GM12878 (cell line): Measurements from ENCODE around the gene LY6G6D. TPM values are rescaled to one million over a fixed set of nuclear protein-coding genes. Genes with fewer than 3 reads are reported as not detected.

Experiments
- ATAC-seq: fragments of 200-7000 bp; cut with Tn5 transposase; 3 replicates; pipeline ENCODE4 v1.9.1; 2020; ENCODE audit warnings: mild to moderate bottlenecking, moderate library complexity
- BruUV-seq: library from RNA; stranded (reverse); fragments of 400-500 nt; replicated peaks from 2 replicates; lab custom pipeline; 2021; lab: Mats Ljungman, UMichigan
- CTCF ChIA-PET: fragments of 300-600 bp; sonication (Branson Sonifier 250); formaldehyde crosslinking; extraction: SDS; loops from one replicate; lab custom pipeline; 2021; ENCODE audit warnings: inconsistent platforms; lab: Yijun Ruan, JAX
- POLR2A ChIA-PET: fragments of 350-600 bp; formaldehyde crosslinking; extraction: SDS; loops from one replicate; lab custom pipeline; 2021; ENCODE audit warnings: inconsistent platforms; lab: Charles Lee
- RAD21 ChIA-PET: fragments of 300-600 bp; sonication (Branson Sonifier 250); formaldehyde crosslinking; loops from one replicate; lab custom pipeline; 2023; ENCODE audit warnings: antibody characterized with exemption; ENCODE audit not compliant: unreplicated experiment; lab: Charles Lee
- SMC1A ChIA-PET: fragments of 300-600 bp; sonication (Branson Sonifier 250); formaldehyde crosslinking; loops from one replicate; lab custom pipeline; 2023; ENCODE audit not compliant: unreplicated experiment, uncharacterized antibody; lab: Charles Lee
- DNase-seq: peaks from one replicate; pipeline ENCODE4 v3.0.0-alpha.2; 2011; ENCODE audit warnings: low read depth, low spot score
- FAIRE-seq: peaks from 3 replicates; lab custom pipeline; 2011; peaks lifted over from hg19 to GRCh38; lab: Jason Lieb, UNC
- H2AFZ ChIP-seq: 2 replicates; pipeline ENCODE4 v1.6.0; 2011; ENCODE audit warnings: low read depth, low read length, control low read depth; ENCODE audit not compliant: control insufficient read depth
- H3K27ac ChIP-seq: 2 replicates; pipeline ENCODE4 v1.5.1; 2011; ENCODE audit warnings: control low read depth; ENCODE audit not compliant: control insufficient read depth, insufficient read depth
- H3K27me3 ChIP-seq, 2 experiments: replicated peaks in 1 of 2; 2 replicates each; pipeline versions ENCODE4 v1.6.0 to v1.6.1; 2011; ENCODE audit warnings: low read length in 1 of 2; ENCODE audit not compliant: control insufficient read depth in 2 of 2, insufficient read depth in 2 of 2
- H3K36me3 ChIP-seq, 2 experiments: 2 replicates each; pipeline ENCODE4 v1.5.1; 2011; ENCODE audit warnings: low read length in 1 of 2; ENCODE audit not compliant: control insufficient read depth in 2 of 2, insufficient read depth in 2 of 2
- H3K4me1 ChIP-seq: 2 replicates; pipeline ENCODE4 v1.6.1; 2011; ENCODE audit warnings: mild to moderate bottlenecking, low read length, moderate library complexity, mixed read lengths; ENCODE audit not compliant: control insufficient read depth, insufficient read depth
- H3K4me2 ChIP-seq: 2 replicates; pipeline ENCODE4 v1.6.0; 2011; ENCODE audit warnings: control low read depth; ENCODE audit not compliant: control insufficient read depth, insufficient read depth
- H3K4me3 ChIP-seq: fragments of 200-600 bp; sonication (generic); 2 replicates; pipeline ENCODE4 v1.5.1; 2016
- H3K79me2 ChIP-seq: 2 replicates; pipeline ENCODE4 v1.6.0; 2011; ENCODE audit warnings: low read length; ENCODE audit not compliant: control insufficient read depth, insufficient read depth
- H3K9ac ChIP-seq: 2 replicates; pipeline ENCODE4 v1.8.0; 2011; ENCODE audit warnings: low read length, control low read depth, mixed read lengths; ENCODE audit not compliant: control insufficient read depth, insufficient read depth
- H3K9me3 ChIP-seq: replicated peaks from 3 replicates; pipeline ENCODE4 v1.5.1; 2011; ENCODE audit warnings: mild to moderate bottlenecking, low read length; ENCODE audit not compliant: control insufficient read depth, insufficient read depth
- H4K20me1 ChIP-seq: 2 replicates; pipeline ENCODE4 v1.6.0; 2011; ENCODE audit not compliant: control insufficient read depth, insufficient read depth
- ASH2L ChIP-seq: fragments of 300-600, 200-600 bp; sonication (generic); IDR thresholded peaks from 2 replicates; pipeline ENCODE4 v1.6.1; 2017; ENCODE audit warnings: low read depth, mild to moderate bottlenecking, borderline replicate concordance
- BMI1 ChIP-seq: fragments of 450-650 bp; IDR thresholded peaks from 2 replicates; pipeline ENCODE4 v1.6.1; 2016; ENCODE audit warnings: mild to moderate bottlenecking, moderate library complexity, borderline replicate concordance
- KLF5 ChIP-seq: fragments of 450-650 bp; IDR thresholded peaks from 2 replicates; pipeline ENCODE4 v1.6.1; 2014; ENCODE audit warnings: mild to moderate bottlenecking; ENCODE audit not compliant: partially characterized antibody
- LARP7 ChIP-seq: fragments of 450-650 bp; IDR thresholded peaks from 2 replicates; pipeline ENCODE4 v1.6.1; 2017; ENCODE audit warnings: mild to moderate bottlenecking
- NBN ChIP-seq: fragments of 450-650 bp; IDR thresholded peaks from 2 replicates; pipeline ENCODE4 v1.6.1; 2016
- POU2F2 ChIP-seq: IDR thresholded peaks from 3 replicates; pipeline ENCODE4 v1.6.1; 2011; ENCODE audit warnings: low read depth, mild to moderate bottlenecking, low read length, borderline replicate concordance
- SIN3A ChIP-seq: IDR thresholded peaks from 2 replicates; pipeline ENCODE4 v1.6.1; 2012; ENCODE audit warnings: low read depth, low read length, improper control_type of control experiment
- WGBS: methylation state at CpG from one replicate; pipeline ENCODE4 v1.1.6; 2016; ENCODE audit warnings: low lambda C conversion rate; ENCODE audit not compliant: insufficient replicate concordance, insufficient coverage; ENCODE audit errors: missing lambda C conversion rate; 5-methylcytosine and 5-hydroxymethylcytosine counted together
- in situ Hi-C: fragments of 300-500 bp; cut with MboI; formaldehyde crosslinking; loops from 9 replicates; pipeline ENCODE4 v1.14.3; 2018; ENCODE audit warnings: mixed read lengths
- intact Hi-C: fragments of 100-400 bp; cut with micrococcal nuclease; formaldehyde crosslinking; loops from one replicate; pipeline ENCODE4 v1.14.2; 2022; ENCODE audit not compliant: unreplicated experiment
- polyA plus RNA-seq, 11 experiments: library from polyadenylated mRNA; depleted of rRNA in 4 of 11; unstranded in 6 of 11; stranded (reverse) in 5 of 11; fragments of >200 nt; fragmentation: Nextera tagmentation in 4 of 11; fragmentation: Illumina TruSeq in 1 of 11; extraction: Ambion mirVana in 4 of 11; extraction: Trizol in 1 of 11; gene quantifications; 1 replicate in 1 of 11; 2 replicates in 10 of 11; pipeline versions ENCODE4 v1.2.1 to v1.2.3, GENCODE V29; 2011 to 2016; ENCODE audit warnings: inconsistent platforms in 2 of 11, missing spikeins in 2 of 11, low read depth in 1 of 11
- total RNA-seq, 4 experiments: library from RNA; depleted of rRNA in 3 of 4; stranded (reverse); fragments of >200 nt in 3 of 4; fragmentation: Illumina TruSeq in 1 of 4; extraction: Trizol in 1 of 4; gene quantifications; 2 replicates each; pipeline versions ENCODE4 v1.2.1 to v1.2.3, GENCODE V29; 2013 to 2021

The LY6G6D gene
- total and polyA plus RNA-seq, 10 of the 15 experiments (the other 5 are each of a cell fraction or from before 2014, with no cell fraction given), result not detected

DNA sequence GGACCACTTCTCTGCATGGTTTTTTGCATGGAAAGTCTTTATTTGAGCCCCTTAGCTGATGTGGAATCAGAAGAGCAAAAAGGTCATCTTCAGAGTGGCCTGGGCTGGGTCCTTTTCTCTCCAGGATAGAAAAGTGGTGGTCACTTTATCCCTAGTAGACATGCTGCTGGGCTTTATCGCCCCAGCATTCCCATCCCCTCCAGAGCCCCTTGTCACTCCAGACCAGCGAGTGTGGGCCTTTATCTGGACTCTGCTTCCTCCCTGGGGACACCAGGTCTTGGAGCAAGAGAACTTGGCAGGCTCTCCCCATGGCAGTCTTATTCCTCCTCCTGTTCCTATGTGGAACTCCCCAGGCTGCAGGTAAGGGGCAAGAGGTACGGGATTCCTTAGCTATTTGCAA, 8.5 kb upstream of the LY6G6D start, which contains the start of gene LY6G6F:
LY6G6F (plus strand) TSS at position 268 of the 400 bp plus-strand sequence; CDS start at position 309, 41 bp downstream.
- Histone ChIP-seq H3K79me2 (peaks cover 11% of the 10 kb centered on the region), H4K20me1 (no peaks in the 10 kb centered on the region), H3K4me1 (peaks cover 5% of the 10 kb centered on the region; the same call in 1 of the 2 replicates), H3K27me3 (no peaks in the 10 kb centered on the region; a peak in 1 of 4 replicates), H2AFZ (no peak within 1 kb of the TSS), H3K9me3 (no peaks in the 10 kb centered on the region), H3K4me2 (no peak within 1 kb of the TSS), H3K9ac (no peak within 1 kb of the TSS), H3K36me3 (no peaks in the 10 kb centered on the region), H3K4me3 (no peak within 1 kb of the TSS), H3K27ac (no peak within 1 kb of the TSS)
- ChIA-PET RAD21 (interaction anchor here (0.6 kb wide), 1 partner anchor 223 kb away, joined by 3 read pairs; no protein-coding TSS in a partner anchor), CTCF (interaction anchor here (0.9 to 1.1 kb wide), 2 partner anchors 13 to 63 kb away, joined by 3 to 5 read pairs; no protein-coding TSS in a partner anchor), SMC1A (interaction anchor here (0.6 to 0.7 kb wide), 2 partner anchors 13 to 18 kb away, joined by 3 read pairs; no protein-coding TSS in a partner anchor), POLR2A (interaction anchor here (0.5 to 1.2 kb wide), 2 partner anchors 25 to 87 kb away, joined by 3 read pairs; no protein-coding TSS in a partner anchor)
- intact Hi-C loops, result no loop called here
- in situ Hi-C loops, result no loop called here
- FAIRE-seq (no peak), DNase-seq (no peak), ATAC-seq (no peak)
- 45% methylated on average over 3 of the region's 3 CpGs for WGBS
- no TSS peak for BruUV-seq
- TF ChIP-seq NBN, result no peak
- no peak for TF ChIP-seq KLF5
- no peak for TF ChIP-seq BMI1
- no peak for TF ChIP-seq POU2F2
- TF ChIP-seq SIN3A, result no peak
- TF ChIP-seq ASH2L, result no peak

DNA sequence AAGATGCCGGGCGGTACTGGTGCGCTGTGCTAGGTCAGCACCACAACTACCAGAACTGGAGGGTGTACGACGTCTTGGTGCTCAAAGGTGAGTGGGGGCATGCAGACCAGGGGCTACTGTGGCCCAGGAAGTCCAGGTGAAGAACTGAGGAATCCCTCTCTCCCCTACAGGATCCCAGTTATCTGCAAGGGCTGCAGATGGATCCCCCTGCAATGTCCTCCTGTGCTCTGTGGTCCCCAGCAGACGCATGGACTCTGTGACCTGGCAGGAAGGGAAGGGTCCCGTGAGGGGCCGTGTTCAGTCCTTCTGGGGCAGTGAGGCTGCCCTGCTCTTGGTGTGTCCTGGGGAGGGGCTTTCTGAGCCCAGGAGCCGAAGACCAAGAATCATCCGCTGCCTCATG, 7.4 kb upstream of the LY6G6D start:
- SMC1A ChIA-PET, result no interaction called here
- POLR2A ChIA-PET, result no interaction called here
- 66% methylated on average over 10 of the region's 10 CpGs for WGBS
- Histone ChIP-seq H3K27me3 (no peaks in the 10 kb centered on the region; a peak in 1 of 4 replicates), H3K79me2 (peaks cover 2% of the 10 kb centered on the region), H3K4me1 (no peaks in the 10 kb centered on the region), H3K27ac (no peak overlapping the region), H3K9me3 (no peaks in the 10 kb centered on the region), H2AFZ (no peak overlapping the region), H3K4me3 (no peak overlapping the region), H3K9ac (no peak overlapping the region), H3K36me3 (no peaks in the 10 kb centered on the region), H3K4me2 (no peak overlapping the region), H4K20me1 (no peaks in the 10 kb centered on the region)
- CTCF ChIA-PET, result no interaction called here
- TF ChIP-seq LARP7, result no peak
- RAD21 ChIA-PET, result no interaction called here
- DNase-seq (no peak), ATAC-seq (no peak), FAIRE-seq (no peak)
- intact Hi-C loops, result no loop called here
- in situ Hi-C loops, result no loop called here
- BruUV-seq, result no TSS peak
